Occipital lobe (tissue), 2 donors: ENCODE data around the gene MARF1. TPM values are rescaled to one million over a fixed set of nuclear protein-coding genes. Genes with fewer than 3 reads are reported as not detected.
"Not testable (repeated sequence)": the region's sequence is repeated elsewhere in the genome, so short reads cannot be mapped to it uniquely, and the experiment has no call there.

Experiments
- DNase-seq: peaks from one replicate; lab custom pipeline; 2025; lab: John Stamatoyannopoulos, UW
- total RNA-seq: library from RNA; depleted of rRNA; stranded (reverse); fragments of >200 nt; gene quantifications from one replicate; pipeline ENCODE4 v1.2.3, GENCODE V29; 2014

The MARF1 gene
- total RNA-seq, 1 donor from 2014 or later, result 24.0 TPM

DNA sequence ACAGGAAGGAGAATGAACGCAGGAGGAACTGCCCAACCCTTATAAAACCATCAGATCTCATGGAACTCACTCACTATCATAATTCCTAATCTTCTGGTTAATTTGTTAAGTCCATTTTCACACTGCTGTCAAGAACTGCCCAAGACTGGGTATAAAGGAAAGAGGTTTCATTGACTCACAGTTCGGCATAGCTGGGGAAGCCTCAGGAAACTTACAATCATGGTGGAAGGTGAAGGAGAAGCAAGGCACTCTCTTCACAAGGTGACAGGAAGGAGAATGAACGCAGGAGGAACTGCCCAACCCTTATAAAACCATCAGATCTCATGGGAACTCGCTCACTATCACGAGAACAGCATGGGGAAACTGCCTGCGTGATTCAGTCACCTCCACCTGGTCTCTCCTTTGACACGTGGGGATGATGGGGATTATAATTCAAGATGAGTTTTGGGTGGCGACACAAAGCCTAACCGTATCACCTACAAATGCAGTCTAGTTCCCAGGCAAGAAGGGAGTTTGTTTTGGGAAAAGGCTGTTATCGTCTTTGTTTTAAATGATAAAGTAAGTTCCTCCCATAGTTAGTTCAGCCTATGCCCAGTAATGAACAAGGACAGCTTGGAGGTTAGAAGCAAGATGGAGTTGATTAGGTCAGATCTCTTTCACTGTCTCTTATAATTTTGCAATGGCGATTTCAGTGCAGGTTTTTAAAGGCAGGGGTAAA, 68.9 kb downstream of the MARF1 start:
- not testable (repeated sequence) for DNase-seq

DNA sequence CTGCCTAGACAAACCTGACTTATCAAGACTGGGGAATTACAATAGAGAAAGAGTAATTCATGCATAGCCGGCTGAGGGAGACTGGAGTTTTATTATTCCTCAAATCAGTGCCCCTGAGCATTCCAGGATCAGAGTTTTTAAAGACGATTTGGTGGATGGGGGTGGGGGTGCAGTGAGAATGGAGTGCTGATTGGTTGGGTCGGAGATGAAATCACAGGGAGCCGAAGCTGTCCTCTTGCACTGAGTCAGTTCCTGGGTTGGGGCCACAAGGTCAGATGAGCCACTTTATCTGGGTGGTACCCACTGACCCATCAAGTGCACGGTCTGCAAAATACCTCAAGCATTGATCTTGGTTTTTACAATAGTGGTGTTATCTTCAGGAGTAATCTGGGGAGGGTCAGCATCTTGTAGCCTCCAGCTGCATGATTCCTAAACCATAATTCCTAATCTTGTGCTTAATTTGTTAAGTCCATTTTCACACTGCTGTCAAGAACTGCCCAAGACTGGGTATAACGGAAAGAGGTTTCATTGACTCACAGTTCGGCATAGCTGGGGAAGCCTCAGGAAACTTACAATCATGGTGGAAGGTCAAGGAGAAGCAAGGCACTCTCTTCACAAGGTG, 69.6 kb downstream of the MARF1 start:
- no peak for DNase-seq

DNA sequence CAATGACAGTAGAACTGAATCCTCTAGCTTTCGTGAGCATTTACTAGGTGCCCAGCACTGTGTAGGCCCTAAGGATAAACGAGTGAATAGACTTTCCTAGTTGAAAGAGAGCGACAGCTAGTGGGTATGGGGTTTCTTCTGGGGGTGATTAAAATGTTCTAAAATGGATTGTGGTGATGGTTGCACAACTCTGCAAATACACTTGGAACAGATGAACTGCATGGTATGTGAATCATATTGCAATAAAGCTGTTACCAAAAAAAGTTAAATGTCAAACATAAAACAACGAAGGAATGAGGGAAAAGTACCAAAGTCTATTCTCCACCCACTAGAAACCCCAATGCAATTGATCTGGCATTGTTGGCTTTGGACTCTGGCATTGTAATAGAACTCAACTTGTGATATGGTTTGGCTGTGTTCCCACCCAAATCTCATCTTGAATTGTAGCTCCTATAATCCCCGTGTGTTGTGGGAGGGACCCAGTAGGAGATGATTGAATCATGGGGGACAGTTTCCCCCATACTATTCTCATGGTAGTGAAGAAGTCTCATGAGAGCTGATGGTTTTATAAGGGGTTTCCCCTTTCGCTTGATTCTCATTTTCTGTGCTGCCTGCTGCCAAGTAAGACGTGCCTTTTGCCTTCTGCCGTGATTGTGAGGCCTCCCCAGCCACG, 70.5 kb downstream of the MARF1 start:
- no peak for DNase-seq

DNA sequence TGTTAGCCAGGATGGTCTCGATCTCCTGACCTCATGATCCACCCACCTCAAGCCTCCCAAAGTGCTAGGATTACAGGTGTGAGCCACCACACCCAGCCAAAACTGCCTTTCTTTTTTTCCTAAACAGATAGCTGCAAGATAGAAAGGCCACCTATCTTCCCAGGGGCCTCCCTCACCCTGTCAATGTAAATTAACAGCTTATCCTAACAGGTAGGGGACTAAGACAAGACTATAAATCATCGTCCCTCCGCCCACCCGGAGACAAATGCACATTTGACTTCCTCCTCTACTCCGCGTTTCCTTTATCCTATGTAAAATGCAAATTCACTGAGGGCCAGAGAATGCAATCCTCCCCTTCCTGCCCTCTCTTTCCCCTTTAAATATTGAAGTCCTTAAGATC, 71.4 kb downstream of the MARF1 start:
- DNase-seq, result no peak

DNA sequence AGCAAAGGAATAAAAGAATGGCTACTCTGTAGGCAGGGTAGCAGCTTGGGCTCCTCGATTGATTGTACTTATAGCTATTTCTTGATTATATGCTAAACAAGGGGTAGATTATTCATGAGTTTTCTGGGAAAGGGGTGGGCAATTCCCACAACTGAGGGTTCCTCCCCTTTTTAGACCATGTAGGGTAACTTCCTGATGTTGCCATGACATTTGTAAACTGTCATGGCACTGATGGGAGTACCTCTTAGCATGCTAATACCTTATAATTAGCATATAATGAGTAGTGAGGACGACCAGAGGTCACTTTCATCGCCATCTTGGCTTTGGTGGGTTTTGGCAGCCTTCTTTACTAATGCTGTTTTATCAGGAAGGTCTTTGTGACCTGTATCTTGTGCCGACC, 72.3 kb downstream of the MARF1 start:
- DNase-seq, result not testable (repeated sequence)

DNA sequence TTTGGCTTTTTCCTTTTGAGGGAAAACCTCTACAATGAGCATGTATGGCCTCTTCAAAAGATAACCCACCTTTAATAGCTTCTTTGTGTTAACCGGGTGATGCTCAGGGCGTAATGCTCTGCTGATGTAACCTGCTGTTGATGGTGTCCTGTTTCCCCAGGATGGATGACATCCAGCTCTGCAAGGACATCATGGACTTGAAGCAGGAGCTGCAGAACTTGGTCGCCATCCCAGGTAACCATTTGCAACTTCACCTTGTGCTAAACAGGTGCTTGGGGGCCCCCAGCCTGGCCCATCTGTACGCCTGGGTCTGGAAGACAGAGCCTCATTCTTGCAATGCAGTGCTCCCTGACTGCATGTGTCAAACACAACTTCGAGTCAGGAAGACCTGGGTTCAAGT, 75.1 kb downstream of the MARF1 start:
- no peak for DNase-seq

DNA sequence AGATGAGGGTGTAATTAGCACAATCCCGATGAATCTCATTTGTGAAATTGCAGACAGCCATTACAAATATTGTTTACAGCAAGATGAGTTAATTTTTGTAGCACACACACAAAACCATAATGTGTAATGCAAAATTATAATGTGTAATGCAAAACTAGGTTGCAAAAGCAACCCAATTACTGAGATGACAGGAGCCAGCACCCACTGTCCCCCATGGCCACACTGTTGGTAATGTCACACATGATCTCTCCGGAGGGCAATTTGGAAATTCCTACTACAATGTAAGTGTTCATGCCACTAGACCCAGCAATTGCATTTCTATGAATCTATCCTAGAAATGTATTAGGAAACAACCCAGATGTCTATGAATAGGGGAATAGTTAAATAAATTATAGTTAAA, 76.9 kb downstream of the MARF1 start:
- DNase-seq, result no peak

DNA sequence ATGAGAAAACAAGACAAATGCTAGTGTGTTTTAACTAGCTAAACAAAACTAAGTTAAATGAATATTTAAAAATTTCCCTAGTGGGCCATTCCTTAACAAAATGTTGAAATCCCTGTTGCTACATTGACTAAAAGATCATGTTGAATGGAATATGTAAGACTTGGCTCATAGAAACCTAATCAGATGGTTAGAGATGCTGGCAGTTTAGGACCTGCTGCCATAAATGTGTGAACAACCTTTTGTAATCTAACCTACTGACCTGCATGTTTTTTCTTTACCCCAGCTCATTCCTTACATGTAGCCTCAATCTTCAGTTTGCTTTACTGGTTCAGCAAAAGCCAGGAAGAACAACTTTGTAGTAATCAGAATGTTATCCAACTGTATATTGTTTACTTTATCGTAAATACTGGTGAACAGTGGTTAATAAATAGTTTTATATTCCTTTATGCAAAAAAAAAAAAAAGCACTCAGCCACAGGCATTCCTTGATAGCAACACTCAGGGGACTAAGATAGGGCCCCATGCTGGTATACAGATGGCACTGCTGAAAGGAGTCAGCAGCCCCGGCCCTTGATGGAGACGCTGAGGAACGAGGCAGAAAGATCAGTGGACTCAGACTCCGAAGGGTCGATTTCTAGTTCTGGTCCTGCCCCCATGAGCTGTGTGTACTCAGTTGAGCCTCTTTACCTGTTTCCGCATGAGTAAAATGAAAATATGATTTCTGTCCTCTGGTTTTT, 78.2 kb downstream of the MARF1 start:
- no peak for DNase-seq

DNA sequence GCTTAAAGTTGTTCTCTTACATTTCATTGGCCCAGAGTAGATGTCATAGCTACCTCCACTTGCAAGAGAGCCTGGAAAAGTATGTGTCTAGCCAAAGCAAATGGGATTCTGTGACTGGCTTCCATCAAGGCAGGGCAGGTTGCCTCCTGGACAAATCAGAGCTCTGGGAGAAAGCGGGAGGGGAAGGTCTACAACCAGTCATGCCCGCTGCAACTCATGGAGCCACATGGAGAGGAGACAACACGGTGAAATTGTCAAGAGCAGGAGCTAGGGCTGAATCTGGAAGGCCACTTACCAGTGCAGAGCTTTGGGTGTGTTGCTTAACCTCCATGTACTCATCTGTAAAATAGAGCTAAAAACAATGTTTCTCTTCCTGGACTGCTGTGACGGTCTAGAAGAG, 83.8 kb downstream of the MARF1 start:
- no peak for DNase-seq

DNA sequence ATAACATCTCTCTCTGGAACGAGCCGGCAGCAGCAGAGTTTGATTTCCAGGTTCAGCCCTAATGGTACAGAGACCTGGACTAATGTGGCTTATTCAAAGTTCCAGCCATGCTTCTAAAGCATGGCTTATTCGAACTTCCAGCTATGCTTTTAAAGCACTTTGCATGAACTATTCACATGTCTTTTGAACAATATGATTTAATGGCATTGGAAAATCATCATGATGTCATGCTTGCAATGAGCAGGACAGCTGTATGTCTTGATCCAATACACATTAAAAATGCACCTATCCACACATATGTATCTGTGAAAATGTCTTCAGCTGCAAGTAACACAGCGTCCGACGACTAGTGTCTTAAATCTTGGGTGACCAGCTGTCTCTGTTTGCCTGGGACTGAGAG, 85.7 kb downstream of the MARF1 start:
- no peak for DNase-seq

DNA sequence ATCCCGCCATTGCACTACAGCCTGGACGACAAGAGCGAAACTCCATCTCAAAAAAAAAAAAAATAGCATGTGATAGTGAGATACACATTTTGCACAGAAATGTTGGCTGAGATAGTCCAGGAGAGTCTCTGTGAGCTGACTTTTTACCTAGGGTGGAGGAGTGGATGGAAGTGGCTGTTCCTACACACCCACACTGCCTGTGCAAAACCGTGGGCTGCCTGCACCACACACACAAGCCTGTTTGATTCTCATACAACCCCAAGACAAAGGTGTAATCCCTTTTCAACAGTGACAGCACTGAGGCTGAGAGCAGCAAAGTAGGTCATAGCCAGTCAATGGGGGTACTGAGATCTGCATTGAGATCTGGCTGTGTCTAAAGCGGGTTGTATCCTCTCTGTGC, 86.8 kb downstream of the MARF1 start:
- DNase-seq, result no peak

DNA sequence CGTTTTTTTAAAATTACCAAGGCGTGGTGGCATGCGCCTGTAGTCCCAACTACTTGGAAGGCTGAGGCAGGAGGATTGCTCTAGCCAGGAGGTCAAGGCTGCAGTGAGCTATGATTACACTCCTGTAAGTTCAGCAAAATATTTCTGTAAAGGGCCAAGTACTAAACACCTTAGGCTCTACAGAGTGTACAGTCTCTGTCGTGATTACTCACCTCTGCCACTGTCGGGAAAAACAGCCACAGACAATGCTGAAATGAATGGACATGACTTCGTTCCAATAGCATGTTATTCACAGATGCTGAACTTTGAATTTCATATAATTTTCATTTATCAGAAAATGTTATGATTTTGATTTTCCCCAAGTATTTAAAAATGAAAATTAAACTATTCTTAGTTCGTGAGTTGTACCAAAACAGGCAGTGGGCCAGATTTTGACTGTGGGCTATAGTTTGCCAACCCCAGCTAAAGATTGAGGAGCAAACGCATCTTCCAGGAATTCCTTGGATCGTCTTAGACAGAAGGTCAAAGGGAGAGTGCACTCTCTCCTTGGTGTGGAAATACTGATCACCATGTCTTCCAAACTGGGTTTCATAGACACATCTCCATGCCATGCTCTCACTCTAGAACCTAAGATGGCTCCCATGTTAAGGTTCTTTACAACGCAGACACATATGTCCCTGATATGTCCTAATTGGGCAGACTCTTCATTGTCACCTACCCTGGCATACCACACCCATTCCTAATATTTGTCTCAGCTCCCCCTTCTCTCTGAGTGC, 89.5 kb downstream of the MARF1 start:
- DNase-seq, result no peak

DNA sequence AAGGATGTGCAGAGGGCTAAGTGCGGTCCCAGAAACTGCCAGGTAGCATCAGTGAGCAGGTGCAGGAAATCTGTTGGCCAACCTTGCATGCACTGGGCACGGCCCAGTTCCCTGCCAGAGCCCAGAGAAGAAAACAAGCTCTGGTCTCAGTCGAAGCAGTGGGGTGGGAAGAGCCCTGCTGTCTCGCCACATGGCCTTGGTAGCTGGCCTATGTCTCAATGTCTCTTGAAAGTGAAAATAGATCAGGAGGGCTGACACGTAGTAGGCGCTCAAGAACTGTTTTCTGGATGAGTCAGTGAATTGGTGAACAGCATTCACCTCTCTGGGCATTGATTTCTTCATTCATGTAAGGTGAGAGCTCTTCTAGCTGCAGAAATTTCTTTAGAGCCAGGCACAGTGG, 90.4 kb downstream of the MARF1 start:
- DNase-seq, result no peak

DNA sequence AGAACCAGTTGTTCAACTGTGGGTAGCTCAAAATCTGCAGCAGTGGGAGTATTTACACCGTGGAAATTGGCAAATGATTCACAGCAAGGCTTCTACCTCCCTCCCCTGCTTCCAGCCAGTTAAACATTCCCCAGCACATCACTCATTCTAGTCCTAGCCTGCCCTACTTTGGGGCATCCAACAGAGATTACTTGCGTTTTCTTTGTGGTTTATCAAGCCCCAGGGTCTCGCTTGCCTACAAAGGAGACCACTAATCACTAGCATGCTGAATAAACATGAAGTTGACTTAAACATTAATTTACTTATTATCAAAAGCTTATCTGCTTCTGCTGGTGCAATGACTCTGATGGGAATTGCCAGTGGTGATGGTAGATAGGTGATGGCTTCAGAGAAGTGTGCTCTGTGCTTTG, 94.5 kb downstream of the MARF1 start:
- DNase-seq, result no peak

DNA sequence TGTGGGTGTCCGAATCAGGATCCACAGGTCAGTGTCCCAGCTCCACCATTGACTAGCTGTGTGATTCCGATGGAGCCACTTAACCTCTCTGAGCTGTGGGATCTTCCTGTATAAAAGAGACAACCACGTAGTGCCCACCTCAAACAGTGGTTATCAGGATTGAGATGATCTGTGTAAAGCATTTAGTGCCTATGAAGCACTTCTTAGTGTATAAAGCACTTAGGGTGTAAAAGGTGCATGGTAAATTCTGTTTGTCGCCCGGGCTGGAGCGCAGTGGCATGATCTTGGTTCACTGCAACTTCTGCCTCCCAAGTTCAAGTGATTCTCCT, 95.2 kb downstream of the MARF1 start:
- DNase-seq, result no peak

DNA sequence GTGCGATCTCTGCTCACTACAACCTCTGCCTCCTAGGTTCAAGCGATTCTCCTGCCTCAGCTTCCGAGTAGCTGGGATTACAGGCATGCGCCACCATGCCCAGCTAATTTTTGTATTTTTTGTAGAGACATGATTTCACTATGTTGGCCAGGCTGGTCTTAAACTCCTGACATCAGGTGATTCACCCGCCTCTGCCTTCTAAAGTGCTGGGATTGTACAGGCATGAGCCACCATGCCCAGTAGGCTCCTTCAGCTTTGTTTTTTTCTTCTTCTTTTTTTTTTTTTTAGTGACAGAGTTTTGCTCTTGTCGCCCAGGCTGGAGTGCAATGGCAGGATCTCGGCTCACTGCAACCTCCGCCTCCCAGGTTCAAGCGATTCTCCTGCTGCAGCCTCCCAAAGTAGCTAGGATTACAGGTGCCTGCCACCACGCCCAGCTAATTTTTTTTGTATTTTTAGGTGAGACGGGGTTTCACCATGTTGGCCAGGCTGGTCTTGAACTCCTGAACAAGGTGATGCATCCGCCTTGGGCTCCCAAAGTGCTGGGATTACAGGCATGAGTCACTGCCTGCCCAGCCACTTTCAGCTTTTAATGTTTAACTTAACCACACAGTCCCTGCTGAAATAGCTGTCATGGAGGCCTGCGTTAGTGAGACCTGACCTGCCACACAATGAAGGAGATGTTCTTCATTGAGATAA, 95.7 kb downstream of the MARF1 start:
- not testable (repeated sequence) for DNase-seq

DNA sequence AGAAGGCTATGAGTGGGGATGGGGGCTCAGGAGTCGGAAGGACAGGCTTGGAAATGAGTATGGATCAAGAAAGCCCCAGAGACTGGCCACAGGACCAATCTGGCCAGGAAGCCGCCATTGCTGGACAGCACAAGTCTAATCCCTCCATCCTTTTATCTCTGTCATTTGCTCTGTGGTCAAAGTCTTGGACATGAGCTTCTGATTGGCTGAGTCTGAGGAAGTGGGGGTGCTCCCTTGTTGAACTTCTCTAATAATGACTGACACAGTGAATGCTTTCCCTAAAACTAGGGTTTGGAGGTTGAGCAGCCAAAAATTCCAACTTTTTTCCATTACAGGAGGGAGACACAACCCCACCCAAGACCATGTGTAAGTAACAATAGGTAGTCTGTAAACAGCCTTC, 97.4 kb downstream of the MARF1 start:
- DNase-seq, result no peak

DNA sequence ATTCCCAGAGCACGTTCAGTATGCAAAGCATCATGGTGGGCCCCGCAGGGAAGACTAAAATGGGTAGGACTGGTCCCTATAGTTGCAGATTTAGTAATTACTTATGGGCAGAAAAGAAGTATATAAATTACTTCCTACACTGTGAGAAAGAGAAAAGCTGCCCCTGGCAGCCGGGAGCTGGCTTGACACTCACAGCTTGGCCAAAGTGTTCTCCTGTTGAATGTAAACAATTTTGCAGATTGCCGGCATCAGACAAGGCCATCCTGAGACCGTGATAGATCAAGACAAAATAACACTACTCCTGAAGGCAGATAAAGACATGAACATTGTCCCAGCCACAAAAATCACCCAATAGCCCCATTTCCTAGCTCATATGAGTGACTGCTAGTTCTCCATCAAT, 98.5 kb downstream of the MARF1 start:
- no peak for DNase-seq
